ENCODE measurements around the gene CTNNA3. TPM values are rescaled to one million over a fixed set of nuclear protein-coding genes. Genes with fewer than 3 reads are reported as not detected.

Gene CTNNA3
- total RNA-seq, 1 experiment from 2014 or later = 0.02 TPM

DNA sequence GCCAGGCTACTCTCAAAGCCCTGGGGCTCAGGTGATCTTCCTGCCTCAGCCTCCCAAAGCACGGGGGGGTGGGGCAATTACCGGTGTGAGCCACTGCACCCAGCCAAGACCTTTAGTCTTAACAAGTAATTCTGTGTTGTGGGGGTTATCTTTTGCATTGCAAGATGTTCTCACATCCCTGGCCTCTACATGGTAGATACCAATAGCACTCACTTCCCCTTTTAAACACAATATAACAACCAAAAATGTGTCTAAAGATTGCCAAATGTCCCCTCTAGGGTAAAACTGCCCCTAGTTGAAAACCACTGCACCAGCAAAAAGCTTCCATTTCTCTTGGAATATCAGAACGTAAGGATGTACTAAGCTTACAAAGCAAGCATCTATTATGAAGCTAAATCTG is 225.0 kb downstream of the CTNNA3 start:
- TF ChIP-seq, protein P1, sequence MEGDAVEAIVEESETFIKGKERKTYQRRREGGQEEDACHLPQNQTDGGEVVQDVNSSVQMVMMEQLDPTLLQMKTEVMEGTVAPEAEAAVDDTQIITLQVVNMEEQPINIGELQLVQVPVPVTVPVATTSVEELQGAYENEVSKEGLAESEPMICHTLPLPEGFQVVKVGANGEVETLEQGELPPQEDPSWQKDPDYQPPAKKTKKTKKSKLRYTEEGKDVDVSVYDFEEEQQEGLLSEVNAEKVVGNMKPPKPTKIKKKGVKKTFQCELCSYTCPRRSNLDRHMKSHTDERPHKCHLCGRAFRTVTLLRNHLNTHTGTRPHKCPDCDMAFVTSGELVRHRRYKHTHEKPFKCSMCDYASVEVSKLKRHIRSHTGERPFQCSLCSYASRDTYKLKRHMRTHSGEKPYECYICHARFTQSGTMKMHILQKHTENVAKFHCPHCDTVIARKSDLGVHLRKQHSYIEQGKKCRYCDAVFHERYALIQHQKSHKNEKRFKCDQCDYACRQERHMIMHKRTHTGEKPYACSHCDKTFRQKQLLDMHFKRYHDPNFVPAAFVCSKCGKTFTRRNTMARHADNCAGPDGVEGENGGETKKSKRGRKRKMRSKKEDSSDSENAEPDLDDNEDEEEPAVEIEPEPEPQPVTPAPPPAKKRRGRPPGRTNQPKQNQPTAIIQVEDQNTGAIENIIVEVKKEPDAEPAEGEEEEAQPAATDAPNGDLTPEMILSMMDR (IDR thresholded peaks at IDR 0.05; ENCODE audit: unreplicated experiment) = no peak
- no peak overlapping the region for H3K4me3 Mint-ChIP-seq (ENCODE audit: unreplicated experiment)
- no peaks in the 10 kb centered on the region for H3K4me1 Mint-ChIP-seq (ENCODE audit: insufficient read depth, unreplicated experiment)
- no peaks in the 10 kb centered on the region for H3K36me3 Mint-ChIP-seq (ENCODE audit: insufficient read depth, unreplicated experiment)
- DNase-seq (ENCODE audit: unreplicated experiment) = no peak
- ChIA-PET POLR2A (no interaction called here), CTCF (no interaction called here)
- no peak overlapping the region for H3K27ac Mint-ChIP-seq (ENCODE audit: low read depth, unreplicated experiment)
- intact Hi-C loops (cut with micrococcal nuclease) = no loop called here
- no peaks in the 10 kb centered on the region for H3K9me3 Mint-ChIP-seq (ENCODE audit: unreplicated experiment)
- BruUV-seq (replicated peaks) = no TSS peak
- peaks cover 11% of the 10 kb centered on the region for H3K27me3 Mint-ChIP-seq (ENCODE audit: insufficient read depth, unreplicated experiment)

DNA sequence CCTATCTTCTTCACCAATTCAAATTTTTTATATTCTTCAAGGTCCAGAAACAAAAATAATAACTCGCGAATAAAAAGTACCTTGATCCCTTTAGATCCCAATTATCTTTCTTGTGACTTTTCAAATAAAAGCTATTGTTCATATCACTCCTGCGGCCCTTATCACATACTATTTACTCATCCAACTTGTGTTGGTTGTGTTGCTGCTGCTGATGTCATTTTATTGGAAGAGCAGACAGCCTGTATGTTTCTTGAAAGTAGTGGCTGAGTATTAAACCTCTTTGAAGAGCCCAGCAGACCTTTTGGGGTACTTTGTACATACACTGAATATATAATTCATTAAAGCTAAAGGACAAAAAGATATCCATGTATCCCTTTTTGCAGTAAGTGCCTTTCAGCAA is 231.7 kb downstream of the CTNNA3 start:
- Mint-ChIP-seq H3K4me1 (ENCODE audit: insufficient read depth, unreplicated experiment) (no peaks in the 10 kb centered on the region), H3K27me3 (ENCODE audit: insufficient read depth, unreplicated experiment) (peaks cover 38% of the 10 kb centered on the region), H3K36me3 (ENCODE audit: insufficient read depth, unreplicated experiment) (no peaks in the 10 kb centered on the region), H3K4me3 (ENCODE audit: unreplicated experiment) (no peak overlapping the region), H3K9me3 (ENCODE audit: unreplicated experiment) (no peaks in the 10 kb centered on the region), H3K27ac (ENCODE audit: low read depth, unreplicated experiment) (no peak overlapping the region)
- ChIA-PET POLR2A (no interaction called here), CTCF (interaction anchor here (0.5 kb wide), 1 partner anchor 50 kb away, joined by 3 read pairs; no protein-coding TSS in a partner anchor)
- intact Hi-C loops (cut with micrococcal nuclease) = no loop called here
- TF ChIP-seq, protein P1 (IDR thresholded peaks at IDR 0.05; ENCODE audit: unreplicated experiment) = no peak
- no peak for DNase-seq (ENCODE audit: unreplicated experiment)
- no TSS peak for BruUV-seq (replicated peaks)

DNA sequence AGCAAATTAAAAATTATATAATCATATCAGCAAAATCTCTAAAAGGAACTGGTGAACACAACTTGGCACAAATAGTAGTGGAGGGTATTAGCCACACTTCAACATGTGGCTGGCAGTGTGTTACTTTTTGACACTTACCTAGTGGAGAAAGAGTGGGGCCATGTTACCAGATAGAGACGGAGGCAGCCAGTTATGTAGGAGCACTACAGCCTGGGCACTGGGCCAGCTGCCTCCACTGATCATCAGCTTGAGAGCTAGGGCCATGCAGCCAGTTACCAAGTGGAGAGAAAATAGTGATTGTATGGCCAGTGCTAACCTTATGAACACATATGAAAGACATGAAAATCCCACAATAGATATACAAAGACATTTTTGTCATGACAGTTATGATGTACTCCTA is 243.1 kb downstream of the CTNNA3 start:
- no peaks in the 10 kb centered on the region for H3K27me3 Mint-ChIP-seq (ENCODE audit: insufficient read depth, unreplicated experiment)
- no TSS peak for BruUV-seq (replicated peaks)
- intact Hi-C loops (cut with micrococcal nuclease) = no loop called here
- H3K27ac Mint-ChIP-seq (ENCODE audit: low read depth, unreplicated experiment) = no peak overlapping the region
- no peaks in the 10 kb centered on the region for H3K36me3 Mint-ChIP-seq (ENCODE audit: insufficient read depth, unreplicated experiment)
- POLR2A ChIA-PET = no interaction called here
- no peaks in the 10 kb centered on the region for H3K4me1 Mint-ChIP-seq (ENCODE audit: insufficient read depth, unreplicated experiment)
- CTCF ChIA-PET = no interaction called here
- no peaks in the 10 kb centered on the region for H3K9me3 Mint-ChIP-seq (ENCODE audit: unreplicated experiment)
- DNase-seq (ENCODE audit: unreplicated experiment) = no peak
- TF ChIP-seq, protein P1 (IDR thresholded peaks at IDR 0.05; ENCODE audit: unreplicated experiment) = no peak
- H3K4me3 Mint-ChIP-seq (ENCODE audit: unreplicated experiment) = no peak overlapping the region

DNA sequence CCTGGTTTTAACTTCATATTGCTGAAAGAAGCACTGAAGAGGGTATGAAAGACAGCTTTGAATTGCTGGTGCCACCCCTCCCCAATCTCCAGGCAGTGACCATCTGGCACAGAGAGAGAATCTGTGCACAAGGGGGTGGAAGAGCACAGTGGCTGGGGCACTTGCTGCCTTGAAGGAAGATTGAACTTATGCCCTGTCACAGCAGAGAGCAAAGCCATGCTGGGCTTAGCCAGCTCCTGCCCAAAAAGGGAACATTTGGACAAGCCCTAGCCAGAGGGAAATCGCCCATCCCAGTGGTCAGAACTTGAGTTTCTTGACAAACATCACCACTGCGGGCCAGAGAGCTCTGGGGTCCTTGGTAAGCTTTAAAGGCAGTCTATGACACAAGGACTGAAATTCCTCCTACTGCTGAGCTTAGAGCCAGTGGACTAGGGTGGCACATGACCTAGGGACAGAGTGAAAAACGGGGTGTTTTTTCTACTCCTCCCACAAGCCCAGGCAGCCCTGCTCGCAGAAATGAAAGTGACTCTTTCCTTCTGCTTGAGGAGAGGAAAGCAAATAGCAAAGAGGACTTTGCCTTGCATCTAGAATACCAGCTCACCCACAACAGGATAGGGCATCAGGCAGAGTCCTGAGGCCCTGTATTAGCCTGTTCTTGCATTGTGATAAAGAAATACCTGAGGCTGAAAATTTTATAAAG is 257.2 kb downstream of the CTNNA3 start:
- POLR2A ChIA-PET = interaction anchor here (0.5 kb wide), 1 partner anchor 1713 kb away, joined by 3 read pairs; no protein-coding TSS in a partner anchor
- Mint-ChIP-seq H3K36me3 (ENCODE audit: insufficient read depth, unreplicated experiment) (no peaks in the 10 kb centered on the region), H3K27ac (ENCODE audit: low read depth, unreplicated experiment) (no peak overlapping the region), H3K27me3 (ENCODE audit: insufficient read depth, unreplicated experiment) (no peaks in the 10 kb centered on the region), H3K4me3 (ENCODE audit: unreplicated experiment) (no peak overlapping the region), H3K4me1 (ENCODE audit: insufficient read depth, unreplicated experiment) (no peaks in the 10 kb centered on the region), H3K9me3 (ENCODE audit: unreplicated experiment) (no peaks in the 10 kb centered on the region)
- CTCF ChIA-PET = interaction anchor here (0.6 kb wide), 1 partner anchor 1224 kb away, joined by 3 read pairs; no protein-coding TSS in a partner anchor
- TF ChIP-seq, protein P1 (IDR thresholded peaks at IDR 0.05; ENCODE audit: unreplicated experiment) = no peak
- no TSS peak for BruUV-seq (replicated peaks)
- no peak for DNase-seq (ENCODE audit: unreplicated experiment)
- intact Hi-C loops (cut with micrococcal nuclease) = no loop called here
